Measurements from ENCODE around the gene ACER2.

DNA sequence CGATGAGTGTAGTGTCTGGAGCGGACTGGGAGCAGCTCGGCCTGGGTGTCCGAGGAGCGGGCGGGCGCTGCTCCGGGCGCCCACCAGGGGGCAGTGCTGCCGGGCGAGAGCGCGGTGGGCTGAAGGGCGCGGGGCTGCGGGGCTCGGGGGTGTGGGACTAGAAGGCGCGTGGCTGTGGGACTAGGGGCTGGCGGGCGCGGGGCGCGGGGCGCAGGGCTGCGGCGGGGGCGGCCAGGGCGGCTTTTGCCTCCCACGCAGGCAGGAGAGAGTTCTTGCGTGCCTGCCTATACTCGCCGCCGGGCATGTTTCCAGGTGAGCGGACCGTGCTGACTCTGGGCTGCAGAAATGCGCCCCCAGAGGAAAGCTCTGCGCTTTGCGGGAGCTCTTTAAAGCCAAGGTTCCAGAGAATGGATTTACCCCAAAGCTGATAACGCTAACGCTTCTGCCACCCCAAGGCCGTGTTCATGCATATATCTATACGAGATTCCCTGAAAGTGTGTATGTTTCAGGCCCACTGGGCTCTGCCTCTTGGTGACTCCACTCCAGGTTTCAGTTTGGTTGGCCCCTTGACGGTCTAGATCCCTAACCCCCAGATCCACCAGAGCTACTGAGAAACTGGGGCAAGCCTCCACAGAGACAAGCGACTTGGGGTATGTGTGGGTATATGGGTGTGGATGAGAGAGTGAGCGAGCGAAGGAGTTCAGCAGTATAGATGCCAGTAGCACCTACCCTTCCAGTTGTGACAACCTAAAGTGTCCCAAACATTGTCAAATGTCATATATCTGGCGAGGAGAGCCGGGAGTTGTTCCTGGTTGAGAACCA, 56.2 kb downstream of the ACER2 start:
- TF ChIP-seq, protein P1, sequence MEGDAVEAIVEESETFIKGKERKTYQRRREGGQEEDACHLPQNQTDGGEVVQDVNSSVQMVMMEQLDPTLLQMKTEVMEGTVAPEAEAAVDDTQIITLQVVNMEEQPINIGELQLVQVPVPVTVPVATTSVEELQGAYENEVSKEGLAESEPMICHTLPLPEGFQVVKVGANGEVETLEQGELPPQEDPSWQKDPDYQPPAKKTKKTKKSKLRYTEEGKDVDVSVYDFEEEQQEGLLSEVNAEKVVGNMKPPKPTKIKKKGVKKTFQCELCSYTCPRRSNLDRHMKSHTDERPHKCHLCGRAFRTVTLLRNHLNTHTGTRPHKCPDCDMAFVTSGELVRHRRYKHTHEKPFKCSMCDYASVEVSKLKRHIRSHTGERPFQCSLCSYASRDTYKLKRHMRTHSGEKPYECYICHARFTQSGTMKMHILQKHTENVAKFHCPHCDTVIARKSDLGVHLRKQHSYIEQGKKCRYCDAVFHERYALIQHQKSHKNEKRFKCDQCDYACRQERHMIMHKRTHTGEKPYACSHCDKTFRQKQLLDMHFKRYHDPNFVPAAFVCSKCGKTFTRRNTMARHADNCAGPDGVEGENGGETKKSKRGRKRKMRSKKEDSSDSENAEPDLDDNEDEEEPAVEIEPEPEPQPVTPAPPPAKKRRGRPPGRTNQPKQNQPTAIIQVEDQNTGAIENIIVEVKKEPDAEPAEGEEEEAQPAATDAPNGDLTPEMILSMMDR (IDR thresholded peaks at IDR 0.05) = peak; percentile 68 to 90 (median 79)
- no peak for TF ChIP-seq POLR2A (IDR thresholded peaks at IDR 0.05)
